ENCODE data around the gene COL21A1.
A peak's percentile ranks its signal among the peaks of the same experiment; 100 is the strongest.

The COL21A1 gene

DNA sequence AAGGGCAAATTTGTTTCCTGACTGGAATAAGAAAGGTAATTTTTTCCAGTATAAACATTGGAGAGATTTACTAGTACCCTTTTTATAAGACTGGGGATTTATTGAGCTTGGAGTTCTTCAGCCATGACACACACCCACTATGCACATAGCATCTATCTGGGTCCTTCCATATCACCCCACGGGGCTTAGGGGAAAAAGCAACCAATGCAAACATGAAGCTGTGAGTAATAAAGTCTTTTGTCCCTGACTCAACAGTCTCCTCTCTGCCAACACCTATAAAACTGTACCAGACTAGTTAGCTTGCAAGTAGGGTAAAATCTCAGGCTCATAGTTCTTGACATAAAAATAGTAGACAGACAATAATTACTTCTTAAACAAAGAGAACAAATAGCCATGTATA lies 23.4 kb downstream of the COL21A1 start:
- peak; percentile 87 for DNase-seq (ENCODE audit: low read depth)
- TF ChIP-seq, protein P1, sequence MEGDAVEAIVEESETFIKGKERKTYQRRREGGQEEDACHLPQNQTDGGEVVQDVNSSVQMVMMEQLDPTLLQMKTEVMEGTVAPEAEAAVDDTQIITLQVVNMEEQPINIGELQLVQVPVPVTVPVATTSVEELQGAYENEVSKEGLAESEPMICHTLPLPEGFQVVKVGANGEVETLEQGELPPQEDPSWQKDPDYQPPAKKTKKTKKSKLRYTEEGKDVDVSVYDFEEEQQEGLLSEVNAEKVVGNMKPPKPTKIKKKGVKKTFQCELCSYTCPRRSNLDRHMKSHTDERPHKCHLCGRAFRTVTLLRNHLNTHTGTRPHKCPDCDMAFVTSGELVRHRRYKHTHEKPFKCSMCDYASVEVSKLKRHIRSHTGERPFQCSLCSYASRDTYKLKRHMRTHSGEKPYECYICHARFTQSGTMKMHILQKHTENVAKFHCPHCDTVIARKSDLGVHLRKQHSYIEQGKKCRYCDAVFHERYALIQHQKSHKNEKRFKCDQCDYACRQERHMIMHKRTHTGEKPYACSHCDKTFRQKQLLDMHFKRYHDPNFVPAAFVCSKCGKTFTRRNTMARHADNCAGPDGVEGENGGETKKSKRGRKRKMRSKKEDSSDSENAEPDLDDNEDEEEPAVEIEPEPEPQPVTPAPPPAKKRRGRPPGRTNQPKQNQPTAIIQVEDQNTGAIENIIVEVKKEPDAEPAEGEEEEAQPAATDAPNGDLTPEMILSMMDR (IDR thresholded peaks at IDR 0.05; ENCODE audit: insufficient read depth, low read depth, low read length, missing control alignments): no peak
- H3K4me3 ChIP-seq (ENCODE audit: low read length): no peak overlapping the region

DNA sequence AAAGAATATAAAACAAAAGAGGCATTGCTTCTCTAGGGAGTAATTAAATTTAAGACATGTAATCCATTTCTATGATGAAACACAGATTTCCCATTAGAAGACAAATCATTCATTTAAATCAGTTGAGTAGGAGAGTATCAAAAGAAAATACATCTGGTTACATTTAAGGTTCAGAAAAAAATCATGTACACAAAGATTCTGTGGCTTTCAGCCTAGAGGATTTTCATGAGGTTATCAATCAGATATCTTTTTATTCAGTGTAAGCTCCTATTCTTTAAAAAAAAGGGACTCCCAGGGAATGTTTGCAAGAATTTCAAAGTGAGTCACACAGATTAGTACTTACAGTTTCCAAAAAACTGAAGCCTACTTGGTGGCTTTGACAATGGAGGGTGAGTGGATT lies 24.9 kb downstream of the COL21A1 start:
- H3K4me3 ChIP-seq (ENCODE audit: low read length): no peak overlapping the region
- DNase-seq (ENCODE audit: low read depth): no peak
- TF ChIP-seq, protein P1 (IDR thresholded peaks at IDR 0.05; ENCODE audit: insufficient read depth, low read depth, low read length, missing control alignments): no peak

DNA sequence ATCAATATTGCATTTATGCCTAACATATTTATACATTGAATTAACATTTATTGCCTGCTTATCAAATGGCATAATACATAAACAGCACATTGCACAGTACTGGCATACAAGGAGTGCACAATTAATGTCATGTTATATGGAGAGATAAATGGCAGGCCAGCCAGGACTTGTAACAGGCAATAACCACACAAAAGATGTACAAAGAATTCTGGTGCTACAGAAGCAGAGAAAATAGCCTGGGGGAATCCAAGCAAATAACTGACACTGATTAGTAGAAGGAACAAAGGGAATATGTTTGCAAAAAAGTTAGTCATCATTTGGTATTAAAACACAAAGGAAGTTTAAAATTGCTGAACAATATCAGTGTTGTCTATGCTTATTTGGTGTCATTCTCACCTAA lies 27.3 kb downstream of the COL21A1 start:
- TF ChIP-seq, protein P1 (IDR thresholded peaks at IDR 0.05; ENCODE audit: insufficient read depth, low read depth, low read length, missing control alignments): no peak
- DNase-seq (ENCODE audit: low read depth): peak; percentile 99

DNA sequence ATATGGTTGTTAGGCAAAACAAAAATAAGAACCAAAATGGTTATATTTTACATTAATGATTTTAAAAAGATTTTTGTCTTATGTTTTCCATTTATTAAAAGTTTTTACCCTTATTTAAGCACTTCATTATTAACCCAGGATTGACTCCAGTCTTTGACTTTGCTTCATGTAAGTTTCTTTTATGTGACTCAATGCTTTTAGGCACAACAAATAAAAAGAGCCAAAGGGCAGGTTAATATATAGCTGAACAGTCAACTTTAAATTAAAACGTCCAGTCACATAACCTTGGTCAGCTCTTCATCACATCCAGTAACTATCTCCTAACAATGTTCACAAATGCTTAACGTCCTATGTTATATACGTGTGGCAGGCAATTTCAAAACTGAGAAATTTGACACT lies 32.7 kb downstream of the COL21A1 start:
- H3K4me3 ChIP-seq (ENCODE audit: low read length): no peak overlapping the region
- DNase-seq (ENCODE audit: low read depth): no peak
- TF ChIP-seq, protein P1 (IDR thresholded peaks at IDR 0.05; ENCODE audit: insufficient read depth, low read depth, low read length, missing control alignments): no peak

More for the DNA sequence above, 27.3 kb downstream of the COL21A1 start:
- H3K4me3 ChIP-seq (ENCODE audit: low read length): no peak overlapping the region

DNA sequence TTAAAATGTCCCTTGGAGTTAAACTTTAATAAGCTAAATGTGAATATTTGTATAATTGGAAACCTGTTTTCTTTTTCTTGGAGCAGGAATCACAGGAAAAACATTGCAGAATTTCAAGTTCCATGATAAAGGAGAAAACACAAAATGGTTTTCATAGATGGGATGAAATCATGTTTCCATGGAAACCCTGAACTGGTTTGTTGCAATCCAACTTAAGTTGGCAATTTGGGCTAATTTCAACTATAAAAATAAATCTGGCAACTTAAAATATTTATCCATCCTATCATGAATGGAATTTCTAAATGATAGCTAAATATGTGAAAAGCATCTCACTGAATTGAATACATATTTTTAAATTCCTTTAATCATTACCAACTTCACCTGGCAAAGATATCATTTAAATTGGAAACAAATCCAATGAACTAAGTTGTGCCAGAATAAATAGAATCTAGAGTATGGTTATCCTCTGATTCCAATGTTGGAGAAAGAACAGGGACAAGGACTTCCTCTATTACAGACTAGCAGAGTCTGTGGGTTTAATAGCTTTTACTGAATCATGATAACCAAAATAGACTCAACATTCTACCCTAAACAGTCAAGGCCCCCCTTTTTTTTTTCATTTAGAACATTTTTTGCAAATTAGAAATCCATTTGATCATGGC lies 33.2 kb downstream of the COL21A1 start:
- TF ChIP-seq, protein P1 (IDR thresholded peaks at IDR 0.05; ENCODE audit: insufficient read depth, low read depth, low read length, missing control alignments): no peak
- H3K4me3 ChIP-seq (ENCODE audit: low read length): no peak overlapping the region
- no peak for DNase-seq (ENCODE audit: low read depth)

DNA sequence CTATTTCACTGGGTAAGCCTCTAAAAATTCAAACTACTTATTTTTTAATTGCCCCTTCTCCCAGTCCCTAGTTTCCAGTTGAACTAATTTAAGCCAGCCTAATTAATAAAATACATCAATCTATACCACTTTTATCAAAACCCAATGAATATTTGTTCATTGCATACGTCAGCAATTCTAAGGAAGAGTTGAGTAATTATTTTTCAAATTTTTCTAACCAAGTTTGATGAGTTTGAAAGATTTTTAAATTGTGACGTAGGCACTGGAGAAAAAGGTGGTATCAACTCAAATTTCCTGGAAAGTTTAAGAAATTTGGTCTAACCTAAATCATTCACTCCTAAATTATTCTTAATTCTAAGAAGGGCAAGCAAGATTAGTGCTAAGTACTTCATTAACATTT lies 35.7 kb downstream of the COL21A1 start:
- DNase-seq (ENCODE audit: low read depth): no peak
- TF ChIP-seq, protein P1 (IDR thresholded peaks at IDR 0.05; ENCODE audit: insufficient read depth, low read depth, low read length, missing control alignments): no peak
- H3K4me3 ChIP-seq (ENCODE audit: low read length): no peak overlapping the region

DNA sequence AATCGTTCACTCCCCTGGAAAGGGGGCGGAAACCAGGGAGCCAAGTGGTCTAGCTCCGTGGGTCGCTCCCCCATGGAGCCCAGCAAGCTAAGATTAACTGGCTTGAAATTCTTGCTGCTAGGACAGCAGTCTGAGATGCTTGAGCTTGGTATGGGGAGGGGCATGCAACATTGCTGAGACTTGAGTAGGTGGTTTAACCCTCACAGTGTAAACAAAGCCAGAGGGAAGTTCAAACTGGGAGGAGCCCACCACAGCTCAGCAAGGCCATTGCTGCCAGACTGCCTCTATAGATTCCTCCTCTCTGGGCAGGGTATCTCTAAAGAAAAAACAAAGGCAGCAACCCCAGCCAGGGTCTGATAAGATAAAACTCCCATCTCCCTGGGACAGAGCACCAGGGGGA lies 43.2 kb downstream of the COL21A1 start:
- DNase-seq (ENCODE audit: low read depth): no peak
- TF ChIP-seq, protein P1 (IDR thresholded peaks at IDR 0.05; ENCODE audit: insufficient read depth, low read depth, low read length, missing control alignments): no peak
- no peak overlapping the region for H3K4me3 ChIP-seq (ENCODE audit: low read length)
